ENCODE data around the gene TRIM26.
"Not testable (repeated sequence)": the region's sequence is repeated elsewhere in the genome, so short reads cannot be mapped to it uniquely, and the experiment has no call there.

TRIM26 gene

DNA sequence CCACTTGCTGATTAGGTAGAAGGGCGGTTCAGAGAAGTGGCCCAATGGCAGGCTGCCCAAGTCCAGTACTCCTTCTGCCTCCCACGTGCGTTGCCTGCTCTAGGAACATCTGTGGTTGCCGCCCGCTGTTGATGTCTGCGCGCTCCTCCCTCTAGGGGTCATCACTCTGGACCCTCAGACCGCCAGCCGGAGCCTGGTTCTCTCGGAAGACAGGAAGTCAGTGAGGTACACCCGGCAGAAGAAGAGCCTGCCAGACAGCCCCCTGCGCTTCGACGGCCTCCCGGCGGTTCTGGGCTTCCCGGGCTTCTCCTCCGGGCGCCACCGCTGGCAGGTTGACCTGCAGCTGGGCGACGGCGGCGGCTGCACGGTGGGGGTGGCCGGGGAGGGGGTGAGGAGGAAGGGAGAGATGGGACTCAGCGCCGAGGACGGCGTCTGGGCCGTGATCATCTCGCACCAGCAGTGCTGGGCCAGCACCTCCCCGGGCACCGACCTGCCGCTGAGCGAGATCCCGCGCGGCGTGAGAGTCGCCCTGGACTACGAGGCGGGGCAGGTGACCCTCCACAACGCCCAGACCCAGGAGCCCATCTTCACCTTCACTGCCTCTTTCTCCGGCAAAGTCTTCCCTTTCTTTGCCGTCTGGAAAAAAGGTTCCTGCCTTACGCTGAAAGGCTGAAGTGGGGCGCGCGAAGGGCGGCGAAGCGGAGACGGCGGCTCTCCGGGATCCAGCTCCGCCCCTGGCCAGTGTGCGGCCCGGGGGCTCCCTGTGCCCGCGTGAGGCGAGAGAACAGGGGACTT, 41.3 kb downstream of the TRIM26 start:
- no peak for DNase-seq (ENCODE audit: low read depth, low spot score)
- peaks cover 11% of the 10 kb centered on the region; the same call in 1 of the 2 replicates for H3K27me3 ChIP-seq (ENCODE audit: control insufficient read depth, insufficient read depth, low read length)
- no peaks in the 10 kb centered on the region for H3K4me1 ChIP-seq (ENCODE audit: control insufficient read depth, insufficient read depth, low read length)
- H3K9me3 ChIP-seq (ENCODE audit: control insufficient read depth, insufficient read depth, low read length): no peaks in the 10 kb centered on the region
- no peaks in the 10 kb centered on the region for H3K36me3 ChIP-seq (ENCODE audit: control insufficient read depth, insufficient read depth, low read length)
- peak overlapping the region; percentile 14; the same call in 1 of the 2 replicates for H3K4me3 ChIP-seq (ENCODE audit: low read length)
- H3K27ac ChIP-seq (ENCODE audit: low read length): no peak overlapping the region
- no CpG with 5 or more reads among the region's 62 CpGs for WGBS (ENCODE audit: insufficient coverage, insufficient read length)

DNA sequence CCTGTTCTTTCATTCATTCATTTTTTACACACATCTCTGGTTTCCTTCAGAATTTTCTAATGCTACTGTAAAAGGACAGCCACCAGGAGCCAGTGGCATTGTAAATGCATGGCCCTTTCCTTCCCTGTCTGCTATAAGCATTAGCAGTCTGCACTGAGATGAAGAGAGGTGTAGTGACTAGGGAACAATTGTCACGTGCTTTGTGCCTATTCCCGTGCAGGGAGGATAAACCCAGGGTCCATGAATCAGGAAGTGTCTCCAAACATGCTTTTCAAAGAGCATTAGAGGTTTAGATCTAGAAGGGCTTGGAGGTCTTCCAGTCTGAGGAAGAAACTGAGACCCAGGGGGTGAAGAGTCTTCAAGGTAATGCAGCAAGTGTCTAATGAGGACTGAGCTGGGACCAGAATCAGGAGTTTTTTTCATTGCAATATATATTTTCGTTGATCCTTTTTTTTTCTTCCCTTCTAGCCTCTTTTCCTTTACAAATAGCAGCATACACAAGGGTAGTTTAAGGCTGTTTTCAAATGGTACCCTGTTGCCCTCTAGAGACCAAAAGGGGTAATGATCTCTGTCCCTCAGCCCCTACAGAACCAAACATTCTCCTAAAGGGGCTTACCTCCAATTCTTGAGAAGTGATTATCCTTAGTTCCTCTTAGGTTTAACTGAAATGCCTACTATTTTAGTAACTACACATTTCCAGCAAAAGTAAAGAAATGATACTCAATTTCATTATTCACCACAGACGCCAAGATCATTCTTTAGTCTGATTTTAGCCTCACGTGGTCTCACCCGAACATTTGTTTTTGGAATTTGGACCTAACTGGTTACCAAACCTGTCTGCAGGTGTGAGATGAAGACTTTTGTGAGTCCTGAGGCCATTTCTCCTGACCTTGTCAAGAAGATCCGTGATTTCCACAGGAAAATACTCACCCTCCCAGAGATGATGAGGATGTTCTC, 43.3 kb downstream of the TRIM26 start:
- H3K27ac ChIP-seq (ENCODE audit: low read length): no peak overlapping the region
- H3K36me3 ChIP-seq (ENCODE audit: control insufficient read depth, insufficient read depth, low read length): no peaks in the 10 kb centered on the region
- H3K4me3 ChIP-seq (ENCODE audit: low read length): no peak overlapping the region
- no CpG with 5 or more reads among the region's 7 CpGs for WGBS (ENCODE audit: insufficient coverage, insufficient read length)
- H3K27me3 ChIP-seq (ENCODE audit: control insufficient read depth, insufficient read depth, low read length): peaks cover 11% of the 10 kb centered on the region; the same call in 1 of the 2 replicates
- peak; percentile 50 for DNase-seq (ENCODE audit: low read depth, low spot score)
- no peaks in the 10 kb centered on the region for H3K9me3 ChIP-seq (ENCODE audit: control insufficient read depth, insufficient read depth, low read length)
- no peaks in the 10 kb centered on the region for H3K4me1 ChIP-seq (ENCODE audit: control insufficient read depth, insufficient read depth, low read length)

DNA sequence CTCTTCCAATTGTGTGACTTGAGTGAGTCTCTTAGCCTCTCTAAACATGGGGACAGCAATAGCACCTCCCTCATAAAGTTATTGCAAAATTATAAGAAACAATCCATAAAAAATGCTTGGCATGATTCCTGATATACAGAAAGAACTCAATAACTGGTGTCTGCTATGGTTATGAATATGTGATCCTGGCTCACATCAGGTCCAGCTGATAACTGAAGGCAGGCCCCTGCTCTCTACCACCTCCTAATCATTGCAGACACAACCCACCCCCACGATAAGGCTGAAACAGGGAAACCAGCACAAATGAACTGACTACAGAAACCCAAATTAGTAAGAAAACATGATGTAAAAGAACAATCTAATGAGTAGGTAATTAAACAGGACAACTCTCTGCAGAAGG, 44.5 kb downstream of the TRIM26 start:
- no peaks in the 10 kb centered on the region for H3K9me3 ChIP-seq (ENCODE audit: control insufficient read depth, insufficient read depth, low read length)
- no peak overlapping the region for H3K4me3 ChIP-seq (ENCODE audit: low read length)
- peaks cover 11% of the 10 kb centered on the region; the same call in 1 of the 2 replicates for H3K27me3 ChIP-seq (ENCODE audit: control insufficient read depth, insufficient read depth, low read length)
- WGBS (ENCODE audit: insufficient coverage, insufficient read length): no CpG with 5 or more reads among the region's 1 CpG
- H3K27ac ChIP-seq (ENCODE audit: low read length): no peak overlapping the region
- no peak for DNase-seq (ENCODE audit: low read depth, low spot score)
- no peaks in the 10 kb centered on the region for H3K36me3 ChIP-seq (ENCODE audit: control insufficient read depth, insufficient read depth, low read length)
- H3K4me1 ChIP-seq (ENCODE audit: control insufficient read depth, insufficient read depth, low read length): no peaks in the 10 kb centered on the region

DNA sequence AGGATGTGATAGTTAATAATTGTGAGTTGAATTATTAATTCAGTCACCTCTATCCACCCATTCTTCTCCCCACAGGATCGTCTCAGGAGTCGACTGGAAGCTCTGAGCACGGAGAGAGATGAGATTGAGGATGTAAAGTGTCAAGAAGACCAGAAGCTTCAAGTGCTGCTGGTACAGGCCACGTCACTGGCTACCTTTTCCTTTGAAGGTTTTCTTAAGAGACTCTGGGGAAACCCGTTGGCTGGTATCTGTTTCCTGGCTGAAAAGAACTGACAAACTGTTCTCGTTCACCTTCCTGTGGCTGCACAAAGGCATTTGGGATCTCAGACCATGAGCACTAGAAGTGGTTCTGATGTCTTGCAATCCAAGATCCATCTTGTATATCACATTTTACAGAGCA, 46.1 kb downstream of the TRIM26 start:
- Histone ChIP-seq H3K27me3 (ENCODE audit: control insufficient read depth, insufficient read depth, low read length) (peaks cover 1% of the 10 kb centered on the region; the same call in 1 of the 2 replicates), H3K36me3 (ENCODE audit: control insufficient read depth, insufficient read depth, low read length) (no peaks in the 10 kb centered on the region), H3K27ac (ENCODE audit: low read length) (no peak overlapping the region), H3K4me1 (ENCODE audit: control insufficient read depth, insufficient read depth, low read length) (no peaks in the 10 kb centered on the region), H3K9me3 (ENCODE audit: control insufficient read depth, insufficient read depth, low read length) (no peaks in the 10 kb centered on the region), H3K4me3 (ENCODE audit: low read length) (no peak overlapping the region)
- WGBS (ENCODE audit: insufficient coverage, insufficient read length): no CpG with 5 or more reads among the region's 6 CpGs
- no peak for DNase-seq (ENCODE audit: low read depth, low spot score)

DNA sequence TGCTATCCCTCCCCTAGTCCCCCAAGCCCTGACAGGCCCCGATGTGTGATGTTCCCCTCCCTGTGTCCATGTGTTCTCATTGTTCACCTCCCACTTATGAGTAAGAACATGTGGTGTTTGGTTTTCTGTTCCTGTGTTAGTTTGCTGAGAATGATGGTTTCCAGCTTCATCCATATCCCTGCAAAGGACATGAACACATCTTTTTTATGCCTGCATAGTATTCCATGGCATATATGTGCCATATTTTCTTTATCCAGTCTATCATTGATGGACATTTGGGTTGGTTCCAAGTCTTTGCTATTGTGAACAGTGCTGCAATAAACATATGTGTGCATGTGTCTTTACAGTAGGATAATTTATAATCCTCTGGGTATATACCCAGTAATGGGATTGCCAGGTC, 48.0 kb downstream of the TRIM26 start:
- H3K36me3 ChIP-seq (ENCODE audit: control insufficient read depth, insufficient read depth, low read length); DNase-seq (ENCODE audit: low read depth, low spot score); H3K27ac ChIP-seq (ENCODE audit: low read length); H3K9me3 ChIP-seq (ENCODE audit: control insufficient read depth, insufficient read depth, low read length); H3K4me1 ChIP-seq (ENCODE audit: control insufficient read depth, insufficient read depth, low read length); H3K27me3 ChIP-seq (ENCODE audit: control insufficient read depth, insufficient read depth, low read length); H3K4me3 ChIP-seq (ENCODE audit: low read length): not testable (repeated sequence)
- WGBS (ENCODE audit: insufficient coverage, insufficient read length): no CpG with 5 or more reads among the region's 1 CpG

DNA sequence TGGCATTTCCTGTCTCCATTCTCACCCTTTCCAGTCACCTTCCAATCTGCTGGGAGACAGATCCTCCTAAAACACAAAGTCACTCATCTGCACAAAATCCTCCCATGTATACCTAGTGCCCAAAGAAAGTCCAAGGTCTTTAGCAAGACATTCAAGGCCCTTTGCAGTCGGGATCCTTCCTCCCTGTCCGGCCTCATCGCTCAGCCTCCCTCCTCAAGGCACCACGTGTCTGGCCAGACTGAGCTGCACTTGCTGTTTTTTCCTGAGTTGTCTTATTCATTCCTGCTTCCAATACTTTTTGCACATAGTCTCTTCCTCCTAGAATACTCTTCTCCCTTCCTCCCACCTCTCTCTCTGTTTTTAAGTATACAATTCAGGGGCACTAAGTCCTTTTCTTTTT, 48.5 kb downstream of the TRIM26 start:
- Histone ChIP-seq H3K4me3 (ENCODE audit: low read length) (no peak overlapping the region), H3K4me1 (ENCODE audit: control insufficient read depth, insufficient read depth, low read length) (no peaks in the 10 kb centered on the region), H3K27me3 (ENCODE audit: control insufficient read depth, insufficient read depth, low read length) (no peaks in the 10 kb centered on the region), H3K27ac (ENCODE audit: low read length) (no peak overlapping the region), H3K9me3 (ENCODE audit: control insufficient read depth, insufficient read depth, low read length) (no peaks in the 10 kb centered on the region), H3K36me3 (ENCODE audit: control insufficient read depth, insufficient read depth, low read length) (no peaks in the 10 kb centered on the region)
- DNase-seq (ENCODE audit: low read depth, low spot score): no peak
- WGBS (ENCODE audit: insufficient coverage, insufficient read length): no CpG with 5 or more reads among the region's 4 CpGs

DNA sequence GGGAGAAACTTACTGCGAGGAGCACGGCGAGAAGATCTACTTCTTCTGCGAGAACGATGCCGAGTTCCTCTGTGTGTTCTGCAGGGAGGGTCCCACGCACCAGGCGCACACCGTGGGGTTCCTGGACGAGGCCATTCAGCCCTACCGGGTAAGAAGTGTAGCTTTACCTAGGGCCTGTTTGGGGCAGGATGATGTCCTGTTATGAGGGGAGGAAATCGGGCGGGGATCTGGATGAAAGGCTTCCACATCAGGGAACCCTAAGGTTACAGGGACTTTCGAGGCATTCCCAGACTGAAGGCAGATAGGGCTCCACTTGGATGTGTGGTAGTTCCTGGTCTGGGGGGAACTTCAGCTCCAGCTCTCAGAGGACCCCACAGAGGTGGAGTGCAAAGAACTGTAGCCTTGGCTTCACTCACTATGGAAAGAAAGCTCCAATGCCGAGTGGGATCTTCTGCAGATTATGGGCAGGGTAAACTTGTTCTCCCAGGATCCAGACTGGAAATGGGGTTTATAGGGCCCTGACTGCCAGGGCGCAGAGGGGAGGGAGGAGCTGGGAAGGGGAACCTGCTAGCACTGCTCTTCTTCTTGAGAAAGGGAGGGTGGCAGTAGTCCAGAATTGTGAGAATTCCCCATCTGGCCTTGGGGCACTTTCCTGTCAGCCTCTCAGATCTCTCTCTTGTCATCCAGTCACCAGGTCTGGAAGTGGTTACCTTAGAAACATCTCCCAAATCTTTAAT, 49.1 kb downstream of the TRIM26 start:
- H3K4me1 ChIP-seq (ENCODE audit: control insufficient read depth, insufficient read depth, low read length): no peaks in the 10 kb centered on the region
- H3K4me3 ChIP-seq (ENCODE audit: low read length): no peak overlapping the region
- no peak overlapping the region for H3K27ac ChIP-seq (ENCODE audit: low read length)
- WGBS (ENCODE audit: insufficient coverage, insufficient read length): no CpG with 5 or more reads among the region's 16 CpGs
- no peaks in the 10 kb centered on the region for H3K27me3 ChIP-seq (ENCODE audit: control insufficient read depth, insufficient read depth, low read length)
- no peak for DNase-seq (ENCODE audit: low read depth, low spot score)
- no peaks in the 10 kb centered on the region for H3K36me3 ChIP-seq (ENCODE audit: control insufficient read depth, insufficient read depth, low read length)
- no peaks in the 10 kb centered on the region for H3K9me3 ChIP-seq (ENCODE audit: control insufficient read depth, insufficient read depth, low read length)

DNA sequence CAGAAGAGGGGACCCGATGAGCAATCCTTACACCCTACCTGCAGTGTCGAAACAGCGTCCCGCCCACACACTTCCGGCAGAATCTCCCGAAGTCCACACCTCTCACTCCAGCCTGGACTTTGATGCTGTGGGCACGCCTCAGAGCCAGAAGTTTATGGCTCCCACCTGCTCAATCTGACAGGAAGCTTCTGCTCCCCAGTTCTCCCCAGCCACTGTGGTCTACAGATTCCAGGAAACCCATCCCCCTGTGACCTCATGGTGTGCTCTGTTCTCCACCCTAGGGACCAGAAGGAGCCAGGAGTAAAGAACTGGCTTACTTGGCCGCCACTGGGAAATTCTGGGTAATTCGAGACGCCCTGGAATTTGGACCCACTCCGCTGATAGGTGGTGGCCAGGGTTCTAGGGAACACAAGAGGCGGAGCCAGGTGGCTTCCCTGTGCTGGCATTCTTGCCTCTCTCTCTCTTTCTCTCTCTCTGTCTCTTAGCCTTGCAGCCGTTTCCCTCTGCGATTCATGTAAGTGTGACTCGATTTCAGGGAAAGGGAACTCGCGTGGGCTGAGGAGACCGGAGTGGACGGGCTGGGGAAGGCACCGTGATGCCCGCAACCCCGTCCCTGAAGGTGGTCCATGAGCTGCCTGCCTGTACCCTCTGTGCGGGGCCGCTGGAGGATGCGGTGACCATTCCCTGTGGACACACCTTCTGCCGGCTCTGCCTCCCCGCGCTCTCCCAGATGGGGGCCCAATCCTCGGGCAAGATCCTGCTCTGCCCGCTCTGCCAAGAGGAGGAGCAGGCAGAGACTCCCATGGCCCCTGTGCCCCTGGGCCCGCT, 49.9 kb downstream of the TRIM26 start, which contains the start of gene TRIM15:
Gene TRIM15 (plus strand): TSS at position 457 of the 828 bp plus-strand sequence. CDS start 139 bp downstream, at position 596.
- Histone ChIP-seq H3K4me1 (ENCODE audit: control insufficient read depth, insufficient read depth, low read length) (no peaks in the 10 kb centered on the region), H3K36me3 (ENCODE audit: control insufficient read depth, insufficient read depth, low read length) (no peaks in the 10 kb centered on the region), H3K27me3 (ENCODE audit: control insufficient read depth, insufficient read depth, low read length) (no peaks in the 10 kb centered on the region), H3K27ac (ENCODE audit: low read length) (no peak within 1 kb of the TSS), H3K9me3 (ENCODE audit: control insufficient read depth, insufficient read depth, low read length) (no peaks in the 10 kb centered on the region), H3K4me3 (ENCODE audit: low read length) (no peak within 1 kb of the TSS)
- WGBS (ENCODE audit: insufficient coverage, insufficient read length): no CpG with 5 or more reads among the region's 31 CpGs
- DNase-seq (ENCODE audit: low read depth, low spot score): no peak

DNA sequence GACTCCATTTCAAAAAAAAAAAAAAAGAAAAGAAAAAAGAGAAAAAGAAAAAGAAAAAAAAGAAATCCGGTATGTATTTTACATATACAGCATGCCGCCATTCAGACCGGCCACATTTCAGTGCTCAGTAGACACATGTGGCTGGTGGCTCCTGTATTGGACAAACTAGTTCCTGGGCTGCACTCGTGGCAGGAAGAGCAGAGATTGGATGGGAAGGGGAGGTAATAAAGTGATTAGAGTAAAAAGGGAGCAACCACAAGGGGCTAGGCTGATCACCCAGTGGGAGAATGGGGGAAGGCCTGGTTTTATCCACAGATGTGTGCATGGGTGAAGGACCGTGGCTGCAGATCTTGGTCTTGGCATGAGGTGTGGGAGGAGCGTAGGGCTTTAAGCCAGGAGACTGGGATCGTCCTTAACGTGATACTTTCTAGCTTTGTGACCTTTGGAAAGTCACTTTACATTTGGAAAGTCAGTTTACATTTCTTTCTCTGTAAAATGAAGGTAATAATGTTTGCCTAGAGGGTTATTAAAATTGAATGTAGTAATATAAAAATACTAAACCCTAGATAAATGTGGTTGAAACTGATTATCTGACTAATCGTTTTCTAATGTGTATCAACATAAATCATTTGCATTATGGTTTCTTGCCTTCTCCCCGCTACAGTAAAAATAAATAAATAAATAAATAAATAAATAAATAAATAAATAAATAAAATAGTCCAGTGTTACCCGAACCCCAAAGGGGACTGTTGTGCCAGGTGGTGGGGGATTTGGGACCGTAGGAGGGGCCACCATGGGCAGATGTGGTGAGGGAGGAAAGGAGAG, 50.7 kb downstream of the TRIM26 start:
- H3K9me3 ChIP-seq (ENCODE audit: control insufficient read depth, insufficient read depth, low read length): no peaks in the 10 kb centered on the region
- H3K4me3 ChIP-seq (ENCODE audit: low read length): no peak overlapping the region
- no peak overlapping the region for H3K27ac ChIP-seq (ENCODE audit: low read length)
- H3K27me3 ChIP-seq (ENCODE audit: control insufficient read depth, insufficient read depth, low read length): no peaks in the 10 kb centered on the region
- WGBS (ENCODE audit: insufficient coverage, insufficient read length): no CpG with 5 or more reads among the region's 12 CpGs
- no peak for DNase-seq (ENCODE audit: low read depth, low spot score)
- no peaks in the 10 kb centered on the region for H3K4me1 ChIP-seq (ENCODE audit: control insufficient read depth, insufficient read depth, low read length)
- no peaks in the 10 kb centered on the region for H3K36me3 ChIP-seq (ENCODE audit: control insufficient read depth, insufficient read depth, low read length)
